BE2C (cell line): Measurements from ENCODE around the gene DCDC1.

Experiments used
- DNase-seq: peaks from one replicate; pipeline ENCODE4 v3.0.0-alpha.2; 2020
- H3K27me3 ChIP-seq: fragments of 250-450 bp; sonication (Bioruptor Pico); 2 replicates; pipeline ENCODE4 v1.5.1; 2020; ENCODE audit warnings: mild to moderate bottlenecking
- H3K36me3 ChIP-seq: fragments of 250-450 bp; sonication (Bioruptor Pico); 2 replicates; pipeline ENCODE4 v1.5.1; 2020; ENCODE audit warnings: mild to moderate bottlenecking
- H3K4me1 ChIP-seq: fragments of 250-450 bp; sonication (Bioruptor Pico); 2 replicates; pipeline ENCODE4 v1.5.1; 2020
- H3K4me3 ChIP-seq: 2 replicates; pipeline ENCODE4 v1.5.1; 2011; ENCODE audit warnings: low read depth, low read length
- H3K9me3 ChIP-seq: fragments of 250-450 bp; sonication (Bioruptor Pico); 2 replicates; pipeline ENCODE4 v1.5.1; 2020
- TF ChIP-seq, protein P1 (sequence below): IDR thresholded peaks from 2 replicates; pipeline ENCODE4 v1.5.1; 2012; ENCODE audit warnings: mild to moderate bottlenecking, low read depth, low read length

The DCDC1 gene

DNA sequence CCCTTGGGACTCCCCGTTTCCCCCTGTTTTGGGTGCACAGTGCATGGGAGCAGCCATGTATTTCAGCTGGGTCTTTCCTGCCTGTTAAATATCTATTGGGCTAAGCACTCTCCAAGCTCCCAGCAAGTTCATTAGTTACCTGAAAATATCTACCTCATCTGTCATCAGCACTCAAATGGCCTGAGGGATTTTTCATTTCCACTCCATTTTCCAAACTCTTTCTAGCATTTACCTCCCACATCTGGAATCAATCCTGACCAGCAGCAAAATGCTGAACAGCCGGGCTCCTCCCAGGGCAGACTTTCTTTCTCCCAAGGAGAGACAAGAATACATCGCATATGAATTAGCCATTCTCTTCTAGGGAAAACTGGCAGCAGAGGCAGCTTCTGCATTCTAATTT is 509.9 kb downstream of the DCDC1 start:
- Histone ChIP-seq H3K4me3 (no peak overlapping the region), H3K27me3 (no peaks in the 10 kb centered on the region), H3K36me3 (no peaks in the 10 kb centered on the region), H3K9me3 (no peaks in the 10 kb centered on the region), H3K4me1 (no peaks in the 10 kb centered on the region)
- TF ChIP-seq, protein P1, sequence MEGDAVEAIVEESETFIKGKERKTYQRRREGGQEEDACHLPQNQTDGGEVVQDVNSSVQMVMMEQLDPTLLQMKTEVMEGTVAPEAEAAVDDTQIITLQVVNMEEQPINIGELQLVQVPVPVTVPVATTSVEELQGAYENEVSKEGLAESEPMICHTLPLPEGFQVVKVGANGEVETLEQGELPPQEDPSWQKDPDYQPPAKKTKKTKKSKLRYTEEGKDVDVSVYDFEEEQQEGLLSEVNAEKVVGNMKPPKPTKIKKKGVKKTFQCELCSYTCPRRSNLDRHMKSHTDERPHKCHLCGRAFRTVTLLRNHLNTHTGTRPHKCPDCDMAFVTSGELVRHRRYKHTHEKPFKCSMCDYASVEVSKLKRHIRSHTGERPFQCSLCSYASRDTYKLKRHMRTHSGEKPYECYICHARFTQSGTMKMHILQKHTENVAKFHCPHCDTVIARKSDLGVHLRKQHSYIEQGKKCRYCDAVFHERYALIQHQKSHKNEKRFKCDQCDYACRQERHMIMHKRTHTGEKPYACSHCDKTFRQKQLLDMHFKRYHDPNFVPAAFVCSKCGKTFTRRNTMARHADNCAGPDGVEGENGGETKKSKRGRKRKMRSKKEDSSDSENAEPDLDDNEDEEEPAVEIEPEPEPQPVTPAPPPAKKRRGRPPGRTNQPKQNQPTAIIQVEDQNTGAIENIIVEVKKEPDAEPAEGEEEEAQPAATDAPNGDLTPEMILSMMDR: no peak
- no peak for DNase-seq

DNA sequence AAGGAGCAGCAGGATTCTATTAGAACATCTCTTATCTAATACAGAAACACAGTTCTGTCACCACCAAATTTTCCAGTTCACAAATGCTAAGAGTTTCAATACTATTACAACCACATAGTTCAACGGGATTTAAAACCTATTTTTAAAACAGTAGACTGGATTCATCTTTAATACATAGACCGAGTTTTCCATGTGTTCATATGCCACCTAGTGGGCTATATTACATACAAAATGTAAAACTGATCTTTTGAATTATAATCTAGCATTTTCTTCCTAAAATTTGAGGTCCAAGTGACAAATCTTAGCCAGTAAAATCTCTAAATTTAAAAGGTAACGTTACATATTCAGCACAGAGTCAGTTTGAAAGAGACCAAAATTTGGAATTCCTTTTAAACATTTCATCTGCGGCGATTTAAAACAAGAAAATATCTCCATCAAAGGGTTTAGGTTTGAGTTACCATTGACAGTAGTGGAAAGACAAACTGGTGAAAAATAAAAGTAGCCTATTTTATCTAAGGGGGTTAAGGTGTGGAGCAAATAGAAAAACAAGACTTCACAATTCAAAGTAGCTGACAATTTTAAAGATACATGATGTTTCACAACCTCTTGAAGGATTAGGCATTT is 514.0 kb downstream of the DCDC1 start:
- no peaks in the 10 kb centered on the region for H3K36me3 ChIP-seq
- H3K4me1 ChIP-seq: no peaks in the 10 kb centered on the region
- H3K4me3 ChIP-seq: no peak overlapping the region
- TF ChIP-seq, protein P1: no peak
- no peaks in the 10 kb centered on the region for H3K27me3 ChIP-seq
- H3K9me3 ChIP-seq: no peaks in the 10 kb centered on the region
- DNase-seq: no peak

DNA sequence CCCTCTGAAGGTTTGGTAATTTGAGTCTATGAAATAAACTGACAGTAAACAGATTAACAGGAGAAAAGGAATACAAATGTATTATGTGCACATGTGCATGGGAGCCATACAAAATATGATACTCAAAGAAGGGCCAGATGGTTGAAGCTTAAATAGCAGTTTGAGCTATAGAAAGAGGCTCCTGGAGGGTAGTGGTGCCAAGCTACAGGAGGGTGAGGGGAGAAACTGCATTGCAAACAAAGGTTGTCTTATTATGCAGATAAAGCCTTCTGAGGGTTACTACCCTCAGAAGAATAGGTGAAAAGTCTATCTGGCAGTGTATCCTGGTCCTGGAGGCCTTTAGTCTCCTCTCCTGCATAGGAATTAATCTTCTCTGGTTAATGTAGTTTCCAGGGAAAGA is 516.1 kb downstream of the DCDC1 start:
- no peak for DNase-seq
- no peaks in the 10 kb centered on the region for H3K9me3 ChIP-seq
- H3K36me3 ChIP-seq: no peaks in the 10 kb centered on the region
- no peak overlapping the region for H3K4me3 ChIP-seq
- no peaks in the 10 kb centered on the region for H3K27me3 ChIP-seq
- H3K4me1 ChIP-seq: no peaks in the 10 kb centered on the region
- TF ChIP-seq, protein P1: no peak

DNA sequence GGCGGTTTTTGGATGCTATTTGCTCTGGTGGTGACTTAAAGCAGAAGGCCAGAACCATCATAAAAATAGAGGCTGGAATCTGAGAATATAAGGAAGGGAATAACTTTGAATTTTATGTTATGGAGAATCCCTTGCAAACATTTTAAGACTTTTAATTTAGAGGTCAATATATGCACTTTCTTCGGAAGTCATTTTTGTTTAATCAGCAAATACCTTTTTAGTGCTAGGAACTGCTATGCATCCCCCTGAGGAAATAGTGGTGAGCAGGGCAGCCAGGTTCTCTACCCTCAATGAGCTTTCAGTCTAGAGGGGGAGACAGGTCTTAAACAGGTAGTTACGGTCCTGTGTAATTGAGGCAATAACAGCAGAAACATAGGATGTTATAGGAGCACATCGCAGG is 516.9 kb downstream of the DCDC1 start:
- H3K9me3 ChIP-seq: no peaks in the 10 kb centered on the region
- H3K36me3 ChIP-seq: no peaks in the 10 kb centered on the region
- no peak for DNase-seq
- no peak overlapping the region for H3K4me3 ChIP-seq
- TF ChIP-seq, protein P1: no peak
- no peaks in the 10 kb centered on the region for H3K27me3 ChIP-seq
- H3K4me1 ChIP-seq: no peaks in the 10 kb centered on the region

DNA sequence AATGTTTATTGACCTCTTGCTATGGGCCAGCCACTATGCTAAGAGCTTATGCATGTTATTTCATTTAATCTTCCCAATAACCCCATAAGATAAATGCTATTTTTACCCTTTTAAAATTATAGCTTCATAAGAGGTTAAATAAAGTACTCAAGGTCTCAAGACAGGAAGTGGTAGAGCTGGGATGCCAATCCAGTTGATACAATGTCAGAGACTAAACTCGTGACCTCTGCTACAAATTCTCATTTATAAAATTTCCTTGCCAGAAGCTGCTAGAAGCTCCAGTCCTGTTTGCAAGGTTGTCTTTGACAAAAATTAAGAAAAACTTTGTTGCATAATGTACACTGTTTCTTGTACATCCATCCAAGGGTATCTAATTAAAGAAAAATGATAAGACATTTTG is 517.4 kb downstream of the DCDC1 start:
- Histone ChIP-seq H3K4me3 (no peak overlapping the region), H3K36me3 (no peaks in the 10 kb centered on the region), H3K4me1 (no peaks in the 10 kb centered on the region), H3K9me3 (no peaks in the 10 kb centered on the region), H3K27me3 (no peaks in the 10 kb centered on the region)
- no peak for DNase-seq
- TF ChIP-seq, protein P1: no peak

DNA sequence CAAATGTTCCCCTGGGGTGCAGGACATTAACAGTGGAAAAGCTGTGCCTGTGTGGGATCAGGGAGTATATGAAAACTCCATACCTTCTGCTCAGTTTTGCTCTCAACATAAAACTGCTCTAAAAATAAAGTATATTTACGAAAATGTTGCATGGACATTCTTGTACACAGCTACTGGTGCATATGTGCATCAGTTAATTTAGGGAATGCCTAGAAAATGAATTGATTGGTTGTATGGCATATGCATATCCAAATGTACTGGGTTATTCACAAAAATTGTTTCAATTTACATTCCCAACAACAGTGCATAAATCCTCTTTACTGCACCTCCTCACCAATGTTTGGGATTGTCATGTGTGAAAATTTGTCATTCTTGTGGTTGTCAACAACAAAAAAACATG is 532.3 kb downstream of the DCDC1 start:
- H3K27me3 ChIP-seq: no peaks in the 10 kb centered on the region
- H3K9me3 ChIP-seq: no peaks in the 10 kb centered on the region

More for the DNA sequence above, 532.3 kb downstream of the DCDC1 start:
- DNase-seq: no peak
- no peak overlapping the region for H3K4me3 ChIP-seq
- H3K36me3 ChIP-seq: no peaks in the 10 kb centered on the region
- TF ChIP-seq, protein P1: no peak
- H3K4me1 ChIP-seq: no peaks in the 10 kb centered on the region
